B cell (primary cell): ENCODE measurements around the gene ZNF677. TPM values are rescaled to one million over a fixed set of nuclear protein-coding genes. Genes with fewer than 3 reads are reported as not detected.
"Not testable (repeated sequence)": the region's sequence is repeated elsewhere in the genome, so short reads cannot be mapped to it uniquely, and the experiment has no call there.

Source experiments
- ATAC-seq: fragments of 200-7000 bp; cut with Tn5 transposase; one replicate; pipeline ENCODE4 v1.10.0; 2021; ENCODE audit warnings: low read depth, mild to moderate bottlenecking, moderate number of reproducible peaks, moderate library complexity
- CTCF ChIA-PET: fragments of 350-600 bp; sonication (Branson Sonifier 250); formaldehyde crosslinking; loops from one replicate; lab custom pipeline; 2021; ENCODE audit warnings: antibody characterized with exemption, inconsistent platforms; lab: Charles Lee
- POLR2A ChIA-PET: fragments of 350-600 bp; sonication (Branson Sonifier 250); formaldehyde crosslinking; loops from one replicate; lab custom pipeline; 2021; ENCODE audit warnings: antibody characterized with exemption; lab: Charles Lee
- DNase-seq: peaks from one replicate; pipeline ENCODE4 v3.0.0; 2013
- H2AFZ ChIP-seq: 2 replicates; pipeline ENCODE4 v1.6.1; 2012; ENCODE audit warnings: mild to moderate bottlenecking, low read depth, low read length; ENCODE audit not compliant: insufficient read depth, poor library complexity, severe bottlenecking
- H3K27ac ChIP-seq, 2 donors: 1 replicate in 1 of 2; 2 replicates in 1 of 2; pipeline ENCODE4 v1.5.1; 2012 to 2013; ENCODE audit warnings: low read length in 2 of 2, mild to moderate bottlenecking in 2 of 2, moderate library complexity in 1 of 2
- H3K27me3 ChIP-seq, 4 experiments: fragments of 200-600 bp in 1 of 4; sonication (generic) in 1 of 4; replicated peaks in 1 of 4; 1 replicate in 2 of 4; 2 replicates in 2 of 4; pipeline versions ENCODE4 v1.6.1 to v1.7.0; 2013 to 2016; ENCODE audit warnings: low read length in 3 of 4, mild to moderate bottlenecking in 2 of 4, mixed read lengths in 1 of 4, moderate library complexity in 1 of 4; ENCODE audit not compliant: insufficient read depth in 4 of 4, control insufficient read depth in 3 of 4; ENCODE audit errors: control extremely low read depth in 1 of 4
- H3K36me3 ChIP-seq, 2 experiments: replicated peaks in 1 of 2; 1 replicate in 1 of 2; 2 replicates in 1 of 2; pipeline versions ENCODE4 v1.6.1 to v1.7.1; 2013; ENCODE audit warnings: low read length in 1 of 2; ENCODE audit not compliant: insufficient read depth in 2 of 2, control insufficient read depth in 1 of 2; ENCODE audit errors: control extremely low read depth in 1 of 2, extremely low read depth in 1 of 2
- H3K4me1 ChIP-seq, 2 donors: fragments of 200-600 bp in 1 of 2; sonication (generic) in 1 of 2; 1 replicate in 1 of 2; 2 replicates in 1 of 2; pipeline versions ENCODE4 v1.5.1 to v1.6.1; 2013 to 2017; ENCODE audit warnings: low read length in 2 of 2; ENCODE audit not compliant: control insufficient read depth in 2 of 2, insufficient read depth in 2 of 2
- H3K4me2 ChIP-seq: replicated peaks from 2 replicates; pipeline ENCODE3; 2012; ENCODE audit warnings: mild to moderate bottlenecking, low read depth, low read length; ENCODE audit not compliant: poor library complexity, severe bottlenecking
- H3K4me3 ChIP-seq, 5 experiments: fragments of 200-600 bp in 1 of 5; sonication (generic) in 1 of 5; 1 replicate in 3 of 5; 2 replicates in 2 of 5; pipeline versions ENCODE4 v1.5.1 to v1.7.0; 2011 to 2016; ENCODE audit warnings: low read length in 4 of 5, mild to moderate bottlenecking in 4 of 5, low read depth in 2 of 5, control low read depth in 1 of 5, moderate library complexity in 1 of 5; ENCODE audit not compliant: insufficient read depth in 1 of 5; ENCODE audit errors: control extremely low read depth in 1 of 5, extremely low read depth in 1 of 5
- H3K79me2 ChIP-seq: fragments of 200-600 bp; sonication (generic); one replicate; pipeline ENCODE4 v1.6.0; 2016; ENCODE audit warnings: low read length; ENCODE audit not compliant: control insufficient read depth, insufficient read depth
- H3K9ac ChIP-seq: fragments of 200-600 bp; sonication (generic); 2 replicates; pipeline ENCODE4 v1.6.1; 2017; ENCODE audit warnings: mild to moderate bottlenecking, low read length, moderate library complexity
- H3K9me3 ChIP-seq, 3 donors: one replicate each; pipeline versions ENCODE4 v1.6.1 to v1.7.1; 2013; ENCODE audit warnings: low read length in 2 of 3; ENCODE audit not compliant: control insufficient read depth in 2 of 3, insufficient read depth in 1 of 3; ENCODE audit errors: control extremely low read depth in 1 of 3
- H4K20me1 ChIP-seq: 2 replicates; pipeline ENCODE4 v1.6.0; 2012; ENCODE audit warnings: mild to moderate bottlenecking, low read length; ENCODE audit not compliant: insufficient read depth, control insufficient read depth, poor library complexity, severe bottlenecking
- H3K27ac Mint-ChIP-seq: one replicate; pipeline ENCODE4 v1.8.0; 2021; ENCODE audit warnings: mixed read lengths
- H3K27me3 Mint-ChIP-seq: one replicate; pipeline ENCODE4 v1.8.0; 2021; ENCODE audit warnings: mixed read lengths
- H3K4me1 Mint-ChIP-seq: one replicate; pipeline ENCODE4 v1.8.0; 2021; ENCODE audit warnings: mixed read lengths
- H3K4me3 Mint-ChIP-seq: one replicate; pipeline ENCODE4 v1.8.0; 2021; ENCODE audit warnings: mixed read lengths
- H3K9me3 Mint-ChIP-seq: one replicate; pipeline ENCODE4 v1.8.0; 2022; ENCODE audit warnings: mixed read lengths; ENCODE audit not compliant: insufficient read depth
- WGBS: methylation state at CpG from one replicate; pipeline ENCODE4 v1.1.5; 2013; ENCODE audit warnings: missing lambda C conversion rate; ENCODE audit not compliant: insufficient coverage; 5-methylcytosine and 5-hydroxymethylcytosine counted together
- intact Hi-C: fragments of 100-400 bp; cut with micrococcal nuclease; formaldehyde crosslinking; loops from one replicate; pipeline ENCODE4 v1.10.0; 2022
- polyA plus RNA-seq: library from polyadenylated mRNA; depleted of rRNA; stranded (reverse); fragments of >200 nt; gene quantifications from 2 replicates; pipeline ENCODE4 v1.2.3, GENCODE V29; 2012
- total RNA-seq, 2 donors: library from RNA; stranded (reverse); fragments of 120-200 nt in 1 of 2; gene quantifications; 1 replicate in 1 of 2; 2 replicates in 1 of 2; pipeline versions ENCODE4 v1.2.3 to v1.2.4, GENCODE V29; 2013 to 2022

Gene ZNF677
- total and polyA plus RNA-seq, 2 donors (not counting 1 experiment from before 2014, with no cell fraction given) = 11.1 to 19.4 TPM

GRCh38 chr19:53189691-53190198 lies 64.9 kb downstream of the ZNF677 start:
- WGBS = 92% methylated on average over 6 of the region's 16 CpGs
- POLR2A ChIA-PET, CTCF ChIA-PET, H3K4me2 ChIP-seq, H3K27ac ChIP-seq, ATAC-seq, H3K9me3 Mint-ChIP-seq, H3K9ac ChIP-seq, H3K27ac Mint-ChIP-seq, H3K4me3 Mint-ChIP-seq, H3K27me3 ChIP-seq, H3K4me3 ChIP-seq, H3K79me2 ChIP-seq, H3K36me3 ChIP-seq, H4K20me1 ChIP-seq, H3K27me3 Mint-ChIP-seq, H2AFZ ChIP-seq, DNase-seq: not testable (repeated sequence)
- intact Hi-C loops = loop anchor here (10.0 kb wide), 4 partner anchors 195 to 1095 kb away; partner anchors contain the start of gene ZNF841
- H3K4me1 ChIP-seq = peaks cover 17 to 25% of the 10 kb centered on the region in 2 donors
- peaks cover 39% of the 10 kb centered on the region for H3K4me1 Mint-ChIP-seq
- peaks cover 0 to 60% (median 14%) of the 10 kb centered on the region in 3 donors for H3K9me3 ChIP-seq

Other genes with a start within 250 kb of the ZNF677 start
- gene ERVV-1, start 241.0 kb downstream of the ZNF677 start, total RNA-seq = 0.49 TPM in 1 of 2 replicates, not detected in the other
- gene ERVV-1, start 241.0 kb downstream of the ZNF677 start, polyA plus RNA-seq = not detected in 2 replicates
- not detected in 2 replicates for gene ERVV-2, start 210.1 kb downstream of the ZNF677 start, total RNA-seq
- gene ERVV-2, start 210.1 kb downstream of the ZNF677 start, polyA plus RNA-seq = not detected in 2 replicates
- gene ZNF160, start 151.5 kb downstream of the ZNF677 start, total RNA-seq = 87.8 and 97.5 TPM in 2 replicates
- gene ZNF160, start 151.5 kb downstream of the ZNF677 start, polyA plus RNA-seq = 49.9 and 63.6 TPM in 2 replicates
- 6.7 and 8.2 TPM in 2 replicates for gene ZNF415, start 122.0 kb downstream of the ZNF677 start, total RNA-seq
- gene ZNF415, start 122.0 kb downstream of the ZNF677 start, polyA plus RNA-seq = 4.2 and 4.5 TPM in 2 replicates
- gene ZNF347, start 95.8 kb downstream of the ZNF677 start, total RNA-seq = 31.6 and 40.5 TPM in 2 replicates
- gene ZNF347, start 95.8 kb downstream of the ZNF677 start, polyA plus RNA-seq = 3.0 and 3.3 TPM in 2 replicates
- gene ZNF665, start 61.5 kb downstream of the ZNF677 start, total RNA-seq = 16.3 and 18.1 TPM in 2 replicates
- gene ZNF665, start 61.5 kb downstream of the ZNF677 start, polyA plus RNA-seq = 7.0 and 12.8 TPM in 2 replicates
- gene VN1R2, start 3.4 kb upstream of the ZNF677 start, total RNA-seq = not detected in 2 replicates
- gene VN1R2, start 3.4 kb upstream of the ZNF677 start, polyA plus RNA-seq = not detected in 2 replicates
- not detected in 2 replicates for gene VN1R4, start 12.8 kb upstream of the ZNF677 start, total RNA-seq
- not detected in 2 replicates for gene VN1R4, start 12.8 kb upstream of the ZNF677 start, polyA plus RNA-seq
- gene ZNF845, start 78.9 kb upstream of the ZNF677 start, total RNA-seq = 16.9 and 17.4 TPM in 2 replicates
- gene ZNF845, start 78.9 kb upstream of the ZNF677 start, polyA plus RNA-seq = 2.3 and 2.4 TPM in 2 replicates
- gene ZNF525, start 110.8 kb upstream of the ZNF677 start, total RNA-seq = 33.8 and 34.3 TPM in 2 replicates
- 7.5 and 12.9 TPM in 2 replicates for gene ZNF525, start 110.8 kb upstream of the ZNF677 start, polyA plus RNA-seq
- 24.0 and 26.6 TPM in 2 replicates for gene ZNF765, start 140.3 kb upstream of the ZNF677 start, total RNA-seq
- gene ZNF765, start 140.3 kb upstream of the ZNF677 start, polyA plus RNA-seq = 5.3 and 10.7 TPM in 2 replicates
- gene ZNF761, start 177.1 kb upstream of the ZNF677 start, total RNA-seq = 14.9 and 18.9 TPM in 2 replicates
- 10.4 and 12.1 TPM in 2 replicates for gene ZNF761, start 177.1 kb upstream of the ZNF677 start, polyA plus RNA-seq
- 7.8 and 10.8 TPM in 2 replicates for gene ZNF813, start 212.9 kb upstream of the ZNF677 start, total RNA-seq
- 1.2 and 1.5 TPM in 2 replicates for gene ZNF813, start 212.9 kb upstream of the ZNF677 start, polyA plus RNA-seq